ENCODE measurements around the gene SAP30BP.

SAP30BP gene

DNA sequence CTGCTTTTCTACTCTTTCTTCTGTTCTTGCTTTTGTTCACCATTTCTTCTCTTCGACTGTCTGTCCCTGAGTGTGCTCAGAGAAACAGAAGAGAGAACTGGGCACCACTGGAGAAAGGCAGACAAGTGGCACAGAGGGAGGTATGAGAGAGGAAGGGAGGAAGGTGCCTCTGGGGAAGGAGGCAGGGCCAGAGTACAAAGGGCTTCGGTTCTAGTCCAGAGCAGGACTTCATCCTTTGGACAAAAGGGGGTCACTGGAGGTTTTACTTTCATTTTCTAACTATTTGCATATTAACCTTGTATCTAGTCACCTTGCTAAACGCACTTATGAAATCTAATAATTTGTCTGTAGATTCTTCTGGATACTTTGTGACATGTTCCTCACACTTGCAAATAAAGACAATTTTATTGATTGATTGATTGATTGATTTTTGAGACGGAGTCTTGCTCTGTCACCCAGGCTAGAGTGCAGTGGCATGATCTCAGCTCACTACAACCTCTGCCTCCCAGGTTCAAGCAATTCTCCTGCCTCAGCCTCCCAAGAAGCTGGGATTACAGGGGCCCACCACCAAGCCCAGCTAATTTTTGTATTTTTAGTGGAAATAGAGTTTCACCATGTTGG lies 67.6 kb downstream of the SAP30BP start:
- no peak overlapping the region for H3K4me3 ChIP-seq (ENCODE audit: insufficient read depth, low read depth, low read length, poor library complexity, severe bottlenecking)
- no peaks in the 10 kb centered on the region for H3K36me3 ChIP-seq (ENCODE audit: control insufficient read depth, insufficient read depth, low read length)
- H3K9me3 ChIP-seq (ENCODE audit: control insufficient read depth, low read length): no peaks in the 10 kb centered on the region
- H3K27me3 ChIP-seq (replicated peaks; ENCODE audit: control insufficient read depth, insufficient read depth, low read length, poor library complexity, severe bottlenecking): no peaks in the 10 kb centered on the region
- H3K4me1 ChIP-seq (ENCODE audit: control insufficient read depth, insufficient read depth, low read length, poor library complexity, severe bottlenecking): no peaks in the 10 kb centered on the region
- H3K27ac ChIP-seq (ENCODE audit: insufficient read depth, low read length, poor library complexity, severe bottlenecking): no peak overlapping the region
- DNase-seq: no peak

DNA sequence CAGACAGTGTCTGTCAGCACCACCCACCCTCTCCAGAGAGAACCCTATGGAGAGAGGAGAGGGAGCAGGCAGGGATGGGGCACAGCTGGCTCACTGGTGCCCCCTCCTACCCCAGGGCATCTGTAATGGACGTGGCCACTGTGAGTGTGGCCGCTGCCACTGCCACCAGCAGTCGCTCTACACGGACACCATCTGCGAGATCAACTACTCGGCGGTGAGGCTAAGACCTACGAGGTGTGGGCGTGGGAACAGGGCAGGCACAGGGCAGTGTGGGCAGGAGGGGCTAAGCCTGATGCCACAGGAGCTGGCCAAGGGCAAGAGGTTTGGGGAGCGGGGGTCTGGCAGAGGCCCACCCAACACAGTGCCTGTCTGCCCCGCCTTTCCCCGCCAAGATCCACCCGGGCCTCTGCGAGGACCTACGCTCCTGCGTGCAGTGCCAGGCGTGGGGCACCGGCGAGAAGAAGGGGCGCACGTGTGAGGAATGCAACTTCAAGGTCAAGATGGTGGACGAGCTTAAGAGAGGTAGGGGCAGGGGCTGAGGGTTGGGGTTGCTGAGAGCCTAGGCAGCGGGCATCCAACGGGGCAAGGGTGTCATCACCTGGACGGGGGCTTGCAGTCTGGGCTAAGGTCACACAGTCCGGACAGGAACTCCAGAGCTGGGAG lies 69.2 kb downstream of the SAP30BP start:
- H3K27me3 ChIP-seq (replicated peaks; ENCODE audit: control insufficient read depth, insufficient read depth, low read length, poor library complexity, severe bottlenecking): no peaks in the 10 kb centered on the region
- H3K4me3 ChIP-seq (ENCODE audit: insufficient read depth, low read depth, low read length, poor library complexity, severe bottlenecking): no peak overlapping the region
- no peaks in the 10 kb centered on the region for H3K4me1 ChIP-seq (ENCODE audit: control insufficient read depth, insufficient read depth, low read length, poor library complexity, severe bottlenecking)
- DNase-seq: no peak
- H3K27ac ChIP-seq (ENCODE audit: insufficient read depth, low read length, poor library complexity, severe bottlenecking): no peak overlapping the region
- no peaks in the 10 kb centered on the region for H3K9me3 ChIP-seq (ENCODE audit: control insufficient read depth, low read length)
- no peaks in the 10 kb centered on the region for H3K36me3 ChIP-seq (ENCODE audit: control insufficient read depth, insufficient read depth, low read length)

DNA sequence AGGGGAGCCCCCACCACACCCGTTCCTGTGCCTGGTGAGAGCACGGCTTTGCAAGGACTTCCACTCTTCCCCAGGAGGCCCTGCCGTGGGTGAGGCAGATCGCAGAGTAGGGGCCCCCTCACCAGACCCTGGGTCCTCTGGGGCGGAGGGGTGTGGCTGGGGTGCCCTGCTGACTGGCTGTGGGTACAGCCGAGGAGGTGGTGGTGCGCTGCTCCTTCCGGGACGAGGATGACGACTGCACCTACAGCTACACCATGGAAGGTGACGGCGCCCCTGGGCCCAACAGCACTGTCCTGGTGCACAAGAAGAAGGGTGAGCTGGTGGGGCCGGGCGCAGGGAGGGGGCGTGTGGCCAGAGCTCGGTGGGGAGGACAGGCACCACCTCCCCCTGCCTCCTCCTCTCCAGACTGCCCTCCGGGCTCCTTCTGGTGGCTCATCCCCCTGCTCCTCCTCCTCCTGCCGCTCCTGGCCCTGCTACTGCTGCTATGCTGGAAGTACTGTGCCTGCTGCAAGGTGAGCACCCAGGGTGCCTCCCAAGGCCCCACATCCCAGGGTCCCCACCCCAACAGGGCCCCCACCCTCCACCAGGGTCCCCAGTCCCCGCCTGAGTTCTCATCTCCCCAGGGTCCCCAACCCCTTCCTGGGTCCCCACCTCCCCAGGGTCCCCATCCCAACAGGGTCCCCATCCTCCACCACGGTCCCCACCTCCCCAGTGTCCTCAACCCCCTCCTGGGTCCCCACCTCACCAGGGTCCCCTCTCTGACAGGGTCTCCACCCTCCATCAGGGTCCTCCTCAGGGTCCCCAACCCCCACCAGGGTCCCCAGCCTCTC lies 70.2 kb downstream of the SAP30BP start:
- no peak for DNase-seq
- Histone ChIP-seq H3K4me1 (ENCODE audit: control insufficient read depth, insufficient read depth, low read length, poor library complexity, severe bottlenecking) (no peaks in the 10 kb centered on the region), H3K9me3 (ENCODE audit: control insufficient read depth, low read length) (no peaks in the 10 kb centered on the region), H3K4me3 (ENCODE audit: insufficient read depth, low read depth, low read length, poor library complexity, severe bottlenecking) (no peak overlapping the region), H3K36me3 (ENCODE audit: control insufficient read depth, insufficient read depth, low read length) (no peaks in the 10 kb centered on the region), H3K27me3 (replicated peaks; ENCODE audit: control insufficient read depth, insufficient read depth, low read length, poor library complexity, severe bottlenecking) (no peaks in the 10 kb centered on the region), H3K27ac (ENCODE audit: insufficient read depth, low read length, poor library complexity, severe bottlenecking) (no peak overlapping the region)

DNA sequence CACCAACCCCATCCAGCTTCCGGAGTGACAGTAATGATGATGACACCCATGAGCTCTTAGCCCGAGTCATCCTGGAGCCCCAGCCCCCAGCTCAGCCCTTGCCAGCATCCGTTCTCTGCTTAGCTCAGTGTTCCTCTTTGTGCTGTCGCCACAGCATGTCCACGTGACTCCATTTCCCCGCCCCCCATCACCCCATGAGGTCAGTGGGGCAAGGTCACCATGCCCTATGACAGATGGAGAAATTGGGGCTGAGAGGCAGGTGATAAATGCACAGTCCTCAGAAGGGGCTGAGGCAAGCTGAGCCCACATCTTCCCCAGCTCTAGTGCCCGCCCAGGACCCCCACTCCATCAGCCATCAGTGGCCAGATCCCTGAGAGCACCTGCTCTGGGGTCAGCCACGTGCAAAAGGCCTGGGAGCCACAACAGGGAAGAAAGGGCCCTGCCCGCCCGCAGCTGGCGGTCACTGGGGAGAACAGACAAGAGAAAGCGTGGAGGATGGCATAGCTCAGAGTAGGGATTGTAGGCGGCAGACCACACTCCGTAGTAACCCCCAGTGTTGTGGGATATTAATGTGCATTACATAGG lies 71.2 kb downstream of the SAP30BP start:
- Histone ChIP-seq H3K4me3 (ENCODE audit: insufficient read depth, low read depth, low read length, poor library complexity, severe bottlenecking) (no peak overlapping the region), H3K9me3 (ENCODE audit: control insufficient read depth, low read length) (no peaks in the 10 kb centered on the region), H3K27ac (ENCODE audit: insufficient read depth, low read length, poor library complexity, severe bottlenecking) (no peak overlapping the region), H3K36me3 (ENCODE audit: control insufficient read depth, insufficient read depth, low read length) (no peaks in the 10 kb centered on the region), H3K4me1 (ENCODE audit: control insufficient read depth, insufficient read depth, low read length, poor library complexity, severe bottlenecking) (no peaks in the 10 kb centered on the region), H3K27me3 (replicated peaks; ENCODE audit: control insufficient read depth, insufficient read depth, low read length, poor library complexity, severe bottlenecking) (no peaks in the 10 kb centered on the region)
- no peak for DNase-seq

DNA sequence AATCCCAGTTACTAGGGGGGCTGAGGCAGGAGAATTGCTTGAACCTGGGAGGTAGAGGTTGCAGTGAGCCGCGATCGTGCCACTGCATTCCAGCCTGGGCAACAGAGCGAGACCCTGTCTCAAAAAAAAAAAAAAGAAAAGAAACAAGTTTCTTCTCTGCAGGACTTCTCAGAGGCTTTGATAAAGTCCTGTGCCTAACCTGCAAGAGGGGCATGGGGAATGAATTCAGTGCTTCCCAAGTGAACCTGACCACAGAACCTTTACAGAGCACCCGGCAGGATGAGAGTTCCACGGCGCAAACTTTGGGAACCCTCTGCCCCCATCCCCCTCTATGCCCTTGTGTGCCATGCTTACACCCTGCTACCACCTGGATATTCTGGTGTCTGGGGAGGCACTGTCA lies 72.0 kb downstream of the SAP30BP start:
- DNase-seq: no peak
- Histone ChIP-seq H3K36me3 (ENCODE audit: control insufficient read depth, insufficient read depth, low read length) (no peaks in the 10 kb centered on the region), H3K4me3 (ENCODE audit: insufficient read depth, low read depth, low read length, poor library complexity, severe bottlenecking) (no peak overlapping the region), H3K4me1 (ENCODE audit: control insufficient read depth, insufficient read depth, low read length, poor library complexity, severe bottlenecking) (no peaks in the 10 kb centered on the region), H3K27ac (ENCODE audit: insufficient read depth, low read length, poor library complexity, severe bottlenecking) (no peak overlapping the region), H3K27me3 (replicated peaks; ENCODE audit: control insufficient read depth, insufficient read depth, low read length, poor library complexity, severe bottlenecking) (no peaks in the 10 kb centered on the region), H3K9me3 (ENCODE audit: control insufficient read depth, low read length) (no peaks in the 10 kb centered on the region)

DNA sequence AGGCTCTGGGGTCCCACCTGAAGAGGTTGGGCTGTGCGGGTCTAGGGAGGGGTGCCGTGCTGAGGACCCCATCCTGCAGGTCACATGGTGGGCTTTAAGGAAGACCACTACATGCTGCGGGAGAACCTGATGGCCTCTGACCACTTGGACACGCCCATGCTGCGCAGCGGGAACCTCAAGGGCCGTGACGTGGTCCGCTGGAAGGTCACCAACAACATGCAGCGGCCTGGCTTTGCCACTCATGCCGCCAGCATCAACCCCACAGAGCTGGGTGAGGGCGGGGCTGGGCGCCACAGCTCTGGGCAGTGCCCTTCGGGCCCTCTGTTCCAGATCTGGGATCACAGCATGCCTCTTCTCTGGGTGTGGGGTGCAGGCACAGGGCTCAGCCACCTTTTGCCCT lies 72.7 kb downstream of the SAP30BP start:
- no peaks in the 10 kb centered on the region for H3K36me3 ChIP-seq (ENCODE audit: control insufficient read depth, insufficient read depth, low read length)

DNA sequence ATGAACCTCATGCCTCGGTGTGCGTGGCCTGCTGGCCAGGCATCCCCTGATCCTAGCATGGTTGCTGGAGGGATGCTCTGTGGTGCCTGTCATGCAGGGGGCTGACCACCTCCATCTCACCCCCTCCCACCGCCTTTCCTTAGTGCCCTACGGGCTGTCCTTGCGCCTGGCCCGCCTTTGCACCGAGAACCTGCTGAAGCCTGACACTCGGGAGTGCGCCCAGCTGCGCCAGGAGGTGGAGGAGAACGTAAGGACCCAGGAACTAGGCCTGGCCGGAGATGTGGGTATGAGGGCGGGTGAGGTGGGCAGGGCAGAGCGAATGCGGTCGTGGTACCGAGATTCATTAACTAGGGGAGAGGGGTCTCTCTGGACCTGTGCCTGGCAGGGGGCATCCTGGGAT lies 73.1 kb downstream of the SAP30BP start:
- H3K9me3 ChIP-seq (ENCODE audit: control insufficient read depth, low read length): no peaks in the 10 kb centered on the region
- no peak overlapping the region for H3K27ac ChIP-seq (ENCODE audit: insufficient read depth, low read length, poor library complexity, severe bottlenecking)
- no peaks in the 10 kb centered on the region for H3K36me3 ChIP-seq (ENCODE audit: control insufficient read depth, insufficient read depth, low read length)
- no peaks in the 10 kb centered on the region for H3K4me1 ChIP-seq (ENCODE audit: control insufficient read depth, insufficient read depth, low read length, poor library complexity, severe bottlenecking)
- H3K27me3 ChIP-seq (replicated peaks; ENCODE audit: control insufficient read depth, insufficient read depth, low read length, poor library complexity, severe bottlenecking): no peaks in the 10 kb centered on the region
- no peak overlapping the region for H3K4me3 ChIP-seq (ENCODE audit: insufficient read depth, low read depth, low read length, poor library complexity, severe bottlenecking)
- DNase-seq: no peak

More for the DNA sequence above, 72.7 kb downstream of the SAP30BP start:
- DNase-seq: no peak
- Histone ChIP-seq H3K27me3 (replicated peaks; ENCODE audit: control insufficient read depth, insufficient read depth, low read length, poor library complexity, severe bottlenecking) (no peaks in the 10 kb centered on the region), H3K4me1 (ENCODE audit: control insufficient read depth, insufficient read depth, low read length, poor library complexity, severe bottlenecking) (no peaks in the 10 kb centered on the region), H3K9me3 (ENCODE audit: control insufficient read depth, low read length) (no peaks in the 10 kb centered on the region), H3K4me3 (ENCODE audit: insufficient read depth, low read depth, low read length, poor library complexity, severe bottlenecking) (no peak overlapping the region), H3K27ac (ENCODE audit: insufficient read depth, low read length, poor library complexity, severe bottlenecking) (no peak overlapping the region)

DNA sequence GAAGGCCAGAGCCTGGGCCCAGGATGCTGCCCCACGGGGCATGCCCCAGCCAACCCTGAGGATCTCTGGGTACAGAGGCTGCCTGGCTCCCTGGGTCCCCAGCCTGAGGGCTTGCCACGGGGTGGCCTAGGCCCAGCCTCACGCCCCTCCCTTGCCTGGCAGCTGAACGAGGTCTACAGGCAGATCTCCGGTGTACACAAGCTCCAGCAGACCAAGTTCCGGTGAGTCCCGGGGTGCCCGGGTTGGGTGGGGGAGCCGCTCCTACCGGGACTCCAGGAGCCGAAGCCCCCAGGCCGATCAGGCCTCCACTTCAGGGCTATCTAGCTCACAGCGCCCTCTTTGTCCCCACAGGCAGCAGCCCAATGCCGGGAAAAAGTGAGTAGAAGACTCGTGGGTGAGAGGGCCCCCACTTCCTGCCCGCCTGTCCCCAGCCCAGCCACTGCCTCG lies 73.5 kb downstream of the SAP30BP start:
- H3K4me3 ChIP-seq (ENCODE audit: insufficient read depth, low read depth, low read length, poor library complexity, severe bottlenecking): no peak overlapping the region
- H3K9me3 ChIP-seq (ENCODE audit: control insufficient read depth, low read length): no peaks in the 10 kb centered on the region
- no peaks in the 10 kb centered on the region for H3K36me3 ChIP-seq (ENCODE audit: control insufficient read depth, insufficient read depth, low read length)
- H3K4me1 ChIP-seq (ENCODE audit: control insufficient read depth, insufficient read depth, low read length, poor library complexity, severe bottlenecking): no peaks in the 10 kb centered on the region
- DNase-seq: no peak
- no peaks in the 10 kb centered on the region for H3K27me3 ChIP-seq (replicated peaks; ENCODE audit: control insufficient read depth, insufficient read depth, low read length, poor library complexity, severe bottlenecking)
- no peak overlapping the region for H3K27ac ChIP-seq (ENCODE audit: insufficient read depth, low read length, poor library complexity, severe bottlenecking)

DNA sequence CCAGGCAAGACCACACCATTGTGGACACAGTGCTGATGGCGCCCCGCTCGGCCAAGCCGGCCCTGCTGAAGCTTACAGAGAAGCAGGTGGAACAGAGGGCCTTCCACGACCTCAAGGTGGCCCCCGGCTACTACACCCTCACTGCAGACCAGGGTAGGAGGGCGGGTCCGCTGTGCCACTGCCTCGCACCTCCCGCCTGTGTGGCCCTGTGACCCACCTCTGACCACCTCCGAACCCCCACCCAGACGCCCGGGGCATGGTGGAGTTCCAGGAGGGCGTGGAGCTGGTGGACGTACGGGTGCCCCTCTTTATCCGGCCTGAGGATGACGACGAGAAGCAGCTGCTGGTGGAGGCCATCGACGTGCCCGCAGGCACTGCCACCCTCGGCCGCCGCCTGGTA lies 75.2 kb downstream of the SAP30BP start:
- Histone ChIP-seq H3K4me3 (ENCODE audit: insufficient read depth, low read depth, low read length, poor library complexity, severe bottlenecking) (no peak overlapping the region), H3K4me1 (ENCODE audit: control insufficient read depth, insufficient read depth, low read length, poor library complexity, severe bottlenecking) (no peaks in the 10 kb centered on the region), H3K36me3 (ENCODE audit: control insufficient read depth, insufficient read depth, low read length) (no peaks in the 10 kb centered on the region), H3K9me3 (ENCODE audit: control insufficient read depth, low read length) (no peaks in the 10 kb centered on the region), H3K27me3 (replicated peaks; ENCODE audit: control insufficient read depth, insufficient read depth, low read length, poor library complexity, severe bottlenecking) (no peaks in the 10 kb centered on the region), H3K27ac (ENCODE audit: insufficient read depth, low read length, poor library complexity, severe bottlenecking) (no peak overlapping the region)
- DNase-seq: no peak
